ENCODE data around the gene CADM1.

The CADM1 gene

DNA sequence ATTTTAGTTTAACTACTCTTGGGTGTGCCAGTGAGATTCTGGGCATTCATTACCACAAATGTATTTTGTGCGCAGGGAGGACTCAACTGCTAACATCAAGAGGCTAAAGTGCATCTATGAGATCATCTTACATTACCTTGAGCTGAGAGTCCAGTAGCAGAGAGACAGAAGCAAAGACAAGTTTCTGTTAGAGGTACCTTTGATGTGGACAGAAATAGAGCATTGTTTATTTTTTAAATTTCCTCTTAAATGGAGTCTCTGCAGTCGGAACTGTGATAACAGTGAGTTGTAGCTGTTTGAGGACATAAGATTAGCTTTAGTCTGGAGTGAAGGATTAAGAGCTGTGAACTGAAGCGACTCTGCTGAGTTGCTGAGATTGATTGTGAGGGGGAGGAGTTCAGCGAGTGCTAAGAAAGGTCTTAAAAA lies 297.0 kb downstream of the CADM1 start:
- no peak for DNase-seq (ENCODE audit: low read depth in 2 of 2)

DNA sequence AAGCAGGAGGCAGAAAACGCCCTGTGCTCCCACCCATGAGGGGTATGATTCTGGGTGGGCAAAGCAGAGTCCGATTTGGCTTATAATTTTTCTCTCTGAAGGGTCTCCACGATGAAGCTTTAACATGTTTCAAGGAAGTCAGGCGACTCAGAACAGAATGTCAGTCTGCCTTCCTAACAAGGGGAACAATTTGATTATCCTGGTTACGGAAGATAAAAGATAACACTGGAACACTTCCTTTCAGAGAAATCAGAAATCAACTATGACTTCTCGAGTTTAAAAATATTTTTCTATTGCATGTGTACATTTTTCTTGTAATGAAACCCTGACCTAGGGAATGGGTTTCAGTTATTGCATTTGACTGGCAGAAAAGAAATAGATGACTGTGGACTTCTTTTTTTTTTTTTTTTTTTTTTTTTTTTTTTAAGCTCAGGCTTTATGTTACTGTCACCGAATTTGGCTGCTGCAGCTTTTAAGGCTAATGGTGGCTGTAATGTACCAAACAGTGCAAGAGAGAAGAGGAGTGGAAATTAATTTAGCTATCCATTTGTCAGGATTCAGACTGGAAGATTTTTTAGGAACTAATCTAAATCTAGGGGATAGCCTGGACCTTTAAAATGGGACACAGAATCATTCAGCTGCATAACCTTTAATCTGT lies 297.7 kb downstream of the CADM1 start:
- no peak for DNase-seq (ENCODE audit: low read depth in 2 of 2)

DNA sequence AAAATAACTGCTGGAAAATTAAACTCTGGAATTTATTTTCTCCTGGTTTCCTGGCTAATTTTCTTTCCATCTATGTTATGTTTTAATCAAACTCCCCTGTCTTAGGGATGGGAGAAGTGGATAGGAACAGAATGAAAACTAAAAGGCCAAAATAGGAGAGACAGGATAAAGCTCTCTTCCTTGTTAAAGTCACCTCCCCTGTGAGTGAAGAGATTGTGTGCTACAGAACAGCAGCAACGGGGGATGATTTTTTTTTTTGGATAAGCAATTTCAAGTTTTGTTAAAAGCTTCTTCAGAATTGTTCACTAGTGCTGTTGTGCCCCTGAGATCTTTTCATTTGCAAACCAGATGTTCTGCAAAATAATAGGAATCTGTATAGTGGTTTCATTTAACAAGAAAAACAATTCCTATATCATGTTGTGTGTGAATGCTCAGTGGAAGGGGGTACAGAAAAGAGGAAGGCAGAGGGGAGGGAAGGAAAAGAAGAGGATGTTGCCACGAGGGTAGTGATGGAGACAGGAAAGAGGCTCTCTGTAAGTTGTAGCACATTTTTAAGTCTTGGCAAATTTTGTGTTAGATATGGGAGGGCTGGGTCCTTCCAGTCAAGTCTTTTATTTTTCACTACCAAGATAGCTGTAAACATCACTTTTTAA lies 301.2 kb downstream of the CADM1 start:
- no peak for DNase-seq (ENCODE audit: low read depth in 2 of 2)

DNA sequence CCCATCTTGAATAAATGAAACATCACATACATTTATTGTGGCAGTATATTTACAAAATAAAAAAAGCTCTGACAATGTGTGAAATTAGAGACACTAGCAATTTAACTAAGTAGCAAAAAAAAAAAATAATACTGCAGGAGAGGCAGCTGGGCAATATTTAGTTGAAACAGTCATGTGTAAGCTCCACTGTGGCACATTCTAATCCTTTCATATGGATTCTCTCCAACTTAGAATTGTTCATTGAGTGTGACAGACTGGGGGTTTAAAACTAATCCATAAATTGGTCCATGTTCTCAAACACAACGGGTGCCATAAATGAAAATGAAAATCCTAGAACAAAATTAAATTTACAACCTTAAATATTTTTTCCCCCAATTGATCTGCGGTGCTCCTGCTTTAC lies 302.1 kb downstream of the CADM1 start:
- DNase-seq (ENCODE audit: low read depth in 2 of 2) = no peak

DNA sequence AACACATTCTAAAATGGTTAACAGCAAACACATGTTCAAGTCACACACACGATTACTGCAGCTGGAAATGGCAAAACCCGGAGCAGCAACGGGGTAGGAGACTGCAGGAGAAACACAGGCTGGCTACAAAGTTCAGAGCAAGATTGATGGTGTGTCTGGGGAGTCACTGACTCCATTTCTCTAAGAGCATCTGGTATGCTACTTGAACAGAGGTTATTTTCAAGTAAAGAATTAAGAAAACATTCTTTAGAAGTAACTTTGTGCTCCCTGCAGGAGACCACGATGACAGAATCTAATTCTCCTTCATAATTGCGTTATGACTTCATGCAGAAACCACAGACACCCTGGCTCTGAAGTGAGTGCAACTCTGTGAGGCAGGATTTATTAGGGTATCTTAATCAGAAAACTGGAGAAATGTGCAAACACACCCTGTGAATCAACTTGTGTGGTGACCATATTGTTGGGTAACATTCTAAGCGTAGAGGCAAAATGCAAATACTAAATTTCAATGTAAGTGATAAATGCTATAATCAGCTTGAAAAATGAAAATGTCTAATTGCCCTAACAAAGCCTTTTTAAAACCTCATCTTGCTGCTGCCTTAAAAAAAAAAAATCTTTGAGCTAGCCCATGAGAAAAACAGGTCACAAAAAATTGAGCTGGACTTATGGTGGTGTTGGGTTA lies 303.0 kb downstream of the CADM1 start:
- no peak for DNase-seq (ENCODE audit: low read depth in 2 of 2)

DNA sequence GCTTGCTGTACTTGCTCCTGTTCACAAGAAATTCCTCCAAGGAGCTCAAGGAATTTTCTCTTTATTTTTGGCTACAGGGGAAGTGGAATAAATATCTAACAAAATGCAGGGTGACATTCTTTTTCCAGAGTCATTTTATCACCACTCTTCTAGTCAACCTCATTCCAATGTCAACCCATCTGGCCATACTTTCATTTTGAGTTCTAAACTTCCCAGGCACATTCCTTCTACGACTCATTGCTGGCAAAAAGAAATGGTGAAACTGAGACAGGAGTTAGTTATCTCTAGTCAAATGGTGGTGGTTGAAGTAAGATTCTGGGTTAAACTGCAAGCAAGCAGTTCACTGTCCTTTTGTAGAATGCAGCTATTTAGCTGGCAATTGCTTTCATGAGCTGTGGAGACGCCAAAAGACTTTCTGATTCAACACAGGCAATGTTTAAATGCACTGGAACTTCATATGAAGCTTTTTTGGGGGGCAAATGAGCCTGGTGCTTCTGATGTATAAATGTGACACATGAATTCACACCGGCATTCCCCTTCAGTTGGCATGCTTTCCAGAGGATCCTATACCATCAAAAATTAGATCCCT lies 304.6 kb downstream of the CADM1 start:
- no peak for DNase-seq (ENCODE audit: low read depth in 2 of 2)

DNA sequence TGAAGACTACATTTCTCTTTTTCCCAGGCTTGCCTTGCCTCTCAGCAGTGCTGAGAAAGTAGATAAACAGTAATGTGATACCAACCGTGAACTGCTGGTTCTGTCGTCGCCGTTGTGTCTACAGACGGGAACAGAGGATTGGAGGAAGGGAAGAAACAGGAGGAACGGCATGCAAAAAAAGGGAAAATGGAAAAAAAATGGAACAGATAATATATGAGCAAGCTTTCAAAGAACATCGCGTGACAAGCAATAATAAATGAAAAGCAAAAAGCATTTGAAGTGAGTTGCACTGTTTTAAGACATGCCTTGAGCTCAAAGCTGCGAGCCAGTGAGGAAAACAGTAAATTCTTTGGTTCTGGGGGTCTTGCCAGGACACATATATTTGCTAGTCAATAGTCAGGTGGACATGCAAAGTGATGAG lies 305.9 kb downstream of the CADM1 start:
- no peak for DNase-seq (ENCODE audit: low read depth in 2 of 2)

DNA sequence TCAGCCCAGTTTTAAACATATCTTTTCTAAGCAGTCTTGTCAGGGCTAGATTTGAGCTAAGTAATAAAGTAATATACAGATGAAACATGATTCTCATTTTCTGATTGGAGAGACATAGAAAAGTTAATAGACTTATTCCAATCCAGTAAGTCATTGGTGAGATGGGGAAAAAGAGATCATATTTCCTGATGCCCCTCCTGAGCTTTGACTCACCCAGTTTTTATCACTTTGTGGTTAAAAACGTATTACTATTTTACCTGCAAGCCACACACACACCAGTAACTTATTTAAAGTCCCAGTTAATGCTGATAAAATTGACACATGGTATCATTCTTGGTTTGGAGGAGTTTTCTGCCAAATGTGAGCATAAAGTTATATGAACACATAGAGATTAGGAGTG lies 306.8 kb downstream of the CADM1 start:
- DNase-seq (ENCODE audit: low read depth in 2 of 2) = no peak

DNA sequence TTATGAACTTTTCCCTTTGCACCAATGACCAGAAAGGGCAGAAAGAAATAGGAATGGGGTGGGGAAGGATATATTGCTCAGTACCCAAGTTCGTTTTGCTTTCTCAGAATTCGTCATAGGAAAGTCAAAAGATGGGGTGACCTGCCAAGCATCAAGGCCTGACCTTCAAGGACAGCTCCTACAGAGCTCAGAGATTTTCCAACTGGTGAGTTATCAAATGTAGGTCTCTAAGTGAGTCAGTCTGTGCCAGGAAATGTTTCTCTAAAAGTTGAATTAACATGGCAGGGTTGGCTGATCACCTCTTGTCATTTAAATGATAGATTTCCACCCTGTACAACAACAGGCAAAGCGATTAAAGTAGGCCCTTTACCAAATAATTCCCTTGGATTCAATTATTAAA lies 307.2 kb downstream of the CADM1 start:
- DNase-seq (ENCODE audit: low read depth in 2 of 2) = no peak

DNA sequence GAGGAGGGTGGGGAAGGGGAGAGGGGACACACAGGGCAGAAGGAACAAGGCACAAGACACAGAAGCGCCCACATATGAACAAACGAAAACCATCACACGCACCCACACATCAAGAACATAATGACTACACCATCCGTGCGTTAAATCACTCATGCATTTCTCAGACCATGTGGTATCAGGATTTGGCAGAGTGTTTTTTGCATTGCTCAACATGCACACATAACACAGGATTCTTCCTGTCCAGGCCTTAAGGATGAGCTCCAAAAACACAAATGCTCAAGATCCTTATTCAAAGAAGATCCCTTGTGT lies 309.5 kb downstream of the CADM1 start:
- no peak for DNase-seq (ENCODE audit: low read depth in 2 of 2)

DNA sequence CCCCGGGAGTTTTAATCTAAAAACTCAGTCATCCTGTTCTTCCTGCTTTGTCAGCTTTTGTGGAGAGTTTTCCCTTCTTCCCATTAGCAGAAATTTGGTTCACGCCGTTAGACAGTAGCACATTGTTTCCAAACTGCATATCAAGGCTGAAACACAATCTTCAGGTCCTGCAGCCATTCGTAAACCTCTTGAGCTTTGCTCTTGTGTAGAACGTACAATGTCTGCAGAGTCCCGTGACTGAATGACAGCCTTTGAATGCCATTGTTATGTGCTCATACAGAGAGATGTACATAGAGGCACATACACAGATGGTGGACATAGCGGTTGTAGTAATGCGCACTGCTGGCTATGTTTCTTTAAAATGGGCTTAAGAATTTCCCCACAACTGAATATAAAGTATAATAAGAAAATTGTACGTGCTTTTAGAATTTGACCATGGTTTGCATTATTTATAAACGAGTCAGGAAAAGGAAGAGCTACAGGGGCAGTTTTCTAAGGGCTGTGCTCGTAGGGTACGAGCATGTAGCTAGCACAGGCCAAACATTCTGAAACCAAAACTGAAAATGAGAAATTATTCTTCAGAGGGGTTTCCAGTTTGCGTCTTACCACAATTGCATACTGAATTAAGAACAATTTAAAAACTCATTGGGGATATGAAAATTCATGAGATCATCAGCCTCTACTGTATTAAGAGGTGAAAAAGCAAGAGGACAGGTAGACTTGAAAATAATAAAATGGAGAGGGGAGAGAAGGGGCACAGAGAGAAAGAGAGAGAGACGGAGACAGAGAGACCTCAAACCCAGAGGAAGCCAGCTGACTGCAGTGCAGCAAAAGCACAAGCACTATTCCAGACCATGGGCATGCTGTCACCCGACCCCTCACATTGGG lies 310.1 kb downstream of the CADM1 start:
- no peak for DNase-seq (ENCODE audit: low read depth in 2 of 2)

DNA sequence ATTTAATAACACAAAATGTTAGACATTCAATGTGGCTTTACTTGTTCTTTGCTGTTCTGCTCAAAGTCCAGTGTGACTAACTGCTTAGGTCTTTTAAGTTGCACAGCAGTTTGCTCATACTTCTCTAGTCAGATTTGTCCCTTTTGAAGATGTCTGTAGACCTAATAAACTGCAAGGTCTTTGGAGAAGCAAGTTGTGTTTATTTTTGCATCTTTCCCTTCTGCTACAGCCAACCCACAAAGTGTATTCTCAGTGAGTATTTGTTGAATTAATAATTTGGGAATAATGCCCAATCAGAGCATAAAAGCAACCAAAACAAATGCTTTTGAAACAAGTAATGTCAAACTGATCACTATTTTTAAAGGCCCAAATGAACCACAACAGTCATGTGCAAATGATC lies 312.5 kb downstream of the CADM1 start:
- no peak for DNase-seq (ENCODE audit: low read depth in 2 of 2)

DNA sequence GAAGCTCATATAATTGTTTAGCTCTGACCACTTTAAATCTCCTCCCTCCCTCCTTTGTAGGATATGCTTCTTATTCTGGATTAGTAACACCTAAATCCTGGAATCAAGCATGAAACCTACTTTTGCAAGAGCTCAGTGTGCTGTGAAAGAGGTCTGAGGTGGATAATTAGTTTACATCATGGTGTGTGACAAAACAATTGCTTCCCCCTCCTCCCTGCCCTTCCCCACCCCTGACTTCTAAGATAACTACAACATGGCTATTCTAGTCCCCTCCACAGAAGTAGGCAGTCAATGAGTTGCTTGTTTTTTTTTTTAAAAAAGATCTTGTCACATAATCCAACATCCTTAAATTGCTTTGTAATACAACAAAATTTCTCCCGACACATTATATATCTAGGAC lies 314.0 kb downstream of the CADM1 start:
- DNase-seq (ENCODE audit: low read depth in 2 of 2) = no peak

DNA sequence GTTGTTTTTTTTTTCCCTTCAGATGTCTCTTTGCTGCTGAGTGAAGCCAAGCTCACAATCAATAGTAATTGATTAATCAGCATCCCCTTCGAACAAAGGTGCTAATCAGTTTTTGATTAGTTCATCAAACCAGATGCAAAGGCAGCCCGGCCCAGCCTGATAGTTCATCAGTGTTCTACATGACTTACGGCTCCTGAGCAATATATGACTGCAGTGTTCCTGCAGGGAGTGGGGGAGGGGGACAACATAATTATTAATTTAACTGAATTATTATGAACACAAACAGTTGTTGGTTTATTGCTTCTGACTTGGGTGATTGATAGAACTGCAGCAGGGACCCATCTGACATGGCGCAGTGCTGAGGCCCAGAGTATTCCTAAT lies 315.3 kb downstream of the CADM1 start:
- DNase-seq (ENCODE audit: low read depth in 2 of 2) = no peak

DNA sequence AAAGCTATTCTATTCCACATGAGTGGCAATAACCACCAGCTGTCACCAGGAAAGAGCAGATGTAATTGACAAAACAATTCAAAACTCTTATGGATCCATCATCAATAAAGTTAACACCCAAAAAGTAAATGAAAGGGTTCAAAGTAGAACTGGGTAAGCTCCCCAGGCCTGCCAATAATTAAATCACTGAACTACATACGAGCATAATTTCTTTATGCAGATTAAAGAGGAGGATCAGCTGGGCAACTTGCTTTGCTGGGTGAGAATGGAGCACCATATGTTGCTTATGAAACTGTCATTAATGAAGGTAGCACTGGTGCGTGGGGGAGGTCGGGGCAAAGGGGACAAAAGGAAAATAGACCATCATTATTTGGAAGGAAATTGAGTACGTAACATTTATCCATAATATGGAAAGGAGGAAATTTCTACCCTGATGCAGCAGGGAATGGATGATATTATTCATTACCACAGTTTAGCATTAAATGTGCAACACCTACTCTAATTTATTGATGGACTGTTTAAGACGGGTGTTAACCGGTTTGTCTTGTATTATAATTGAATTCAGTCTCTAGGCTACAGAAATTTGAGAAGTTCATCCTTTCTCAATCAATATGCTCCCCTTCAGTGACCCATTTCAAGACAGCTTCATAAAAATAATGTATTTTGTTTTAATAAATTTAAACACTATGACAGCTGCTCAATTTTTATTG lies 315.9 kb downstream of the CADM1 start:
- no peak for DNase-seq (ENCODE audit: low read depth in 2 of 2)

DNA sequence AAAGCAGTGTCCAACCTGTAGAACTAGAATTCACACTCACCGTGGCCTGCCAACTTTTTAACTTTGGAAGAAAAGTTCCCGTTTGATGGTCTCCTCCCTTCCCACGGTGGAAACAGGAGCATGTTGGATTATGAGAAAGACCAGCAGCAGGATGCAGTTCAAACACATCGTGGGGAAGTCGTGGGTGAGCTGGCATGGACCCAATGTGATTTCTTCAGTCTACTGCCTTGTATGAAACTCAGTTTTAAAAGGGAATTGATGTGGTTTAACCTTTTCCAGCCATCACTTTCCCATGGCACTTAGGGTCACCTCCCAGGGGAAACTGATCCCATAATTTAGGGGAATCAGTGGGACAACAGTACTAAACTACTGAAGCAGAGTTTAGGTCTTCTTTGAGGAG lies 318.3 kb downstream of the CADM1 start:
- DNase-seq (ENCODE audit: low read depth in 2 of 2) = no peak

DNA sequence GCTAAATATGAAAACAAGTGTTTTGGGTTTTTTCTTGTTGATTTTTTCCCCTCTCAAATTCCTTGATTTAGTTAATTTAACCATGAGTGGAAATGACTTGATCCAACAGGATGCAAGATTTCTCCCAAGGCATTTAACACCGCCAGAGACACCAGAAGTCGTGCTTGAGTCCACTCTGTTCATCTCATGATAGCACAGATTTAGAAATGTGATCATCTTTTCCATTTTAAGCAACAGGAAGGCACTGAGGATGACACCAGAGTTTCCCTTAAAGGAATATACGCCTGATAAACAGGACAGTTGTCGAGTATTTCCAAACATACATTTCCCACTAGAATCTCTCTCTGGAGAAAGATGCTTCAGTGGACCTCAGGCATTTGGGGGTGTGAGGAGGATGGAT lies 318.7 kb downstream of the CADM1 start:
- DNase-seq (ENCODE audit: low read depth in 2 of 2) = no peak

DNA sequence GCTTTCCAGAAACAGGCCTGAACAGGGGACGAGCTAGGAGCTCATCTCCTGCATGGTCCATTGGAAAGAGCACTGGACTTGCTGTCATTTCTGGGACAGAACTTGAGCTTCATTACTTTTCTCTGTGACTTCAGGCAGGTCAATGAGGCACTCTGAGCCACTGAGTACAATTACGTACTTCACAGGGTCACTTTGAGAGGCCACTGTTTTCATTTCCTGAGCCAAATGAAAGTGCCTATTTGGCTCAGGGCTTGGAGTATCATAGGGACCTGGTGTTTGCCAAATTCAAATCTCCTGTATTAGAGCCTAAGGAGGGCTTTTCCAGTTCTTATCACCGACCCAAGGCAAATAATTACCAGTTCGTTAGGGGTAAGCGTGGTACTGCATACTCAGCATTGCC lies 319.3 kb downstream of the CADM1 start:
- DNase-seq (ENCODE audit: low read depth in 2 of 2) = no peak

DNA sequence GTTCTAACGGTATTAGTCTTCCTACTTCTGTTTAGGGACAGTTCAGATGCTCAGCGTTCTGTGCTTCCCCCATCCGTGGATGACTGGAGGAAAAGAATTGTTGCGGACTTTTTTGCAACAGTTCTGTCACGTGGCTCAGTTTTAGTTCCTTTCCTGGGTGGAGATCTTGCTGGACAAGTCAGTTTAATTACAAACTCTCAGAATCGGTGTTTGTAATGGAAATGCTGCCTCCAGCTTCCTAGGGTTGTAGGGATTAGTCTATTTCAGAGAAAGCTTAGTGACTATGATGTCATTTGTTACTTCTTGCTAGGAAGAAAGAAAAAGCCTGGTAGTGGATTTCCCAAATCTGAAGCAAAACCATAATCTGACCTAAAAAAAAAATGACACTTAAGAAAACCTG lies 320.4 kb downstream of the CADM1 start:
- no peak for DNase-seq (ENCODE audit: low read depth in 2 of 2)

DNA sequence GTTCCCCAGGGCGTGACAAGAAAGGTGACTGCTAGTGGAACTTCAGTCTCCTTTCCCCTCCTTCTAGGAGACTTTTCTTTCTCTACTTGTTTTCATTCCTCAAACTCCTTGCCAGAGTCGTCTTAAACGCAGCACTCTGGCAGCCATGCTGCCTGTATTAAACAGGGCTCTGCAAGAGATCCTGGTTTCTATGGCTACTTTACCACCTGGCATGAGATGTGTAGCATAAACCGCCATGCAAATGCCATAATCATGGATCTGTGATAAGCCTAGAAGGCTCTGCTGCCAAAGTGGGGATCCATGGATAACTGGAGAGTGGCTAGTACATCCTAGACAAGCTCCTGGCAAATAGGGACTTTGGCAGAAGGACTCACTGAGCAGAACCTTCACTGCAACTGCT lies 321.1 kb downstream of the CADM1 start:
- DNase-seq (ENCODE audit: low read depth in 2 of 2) = no peak

DNA sequence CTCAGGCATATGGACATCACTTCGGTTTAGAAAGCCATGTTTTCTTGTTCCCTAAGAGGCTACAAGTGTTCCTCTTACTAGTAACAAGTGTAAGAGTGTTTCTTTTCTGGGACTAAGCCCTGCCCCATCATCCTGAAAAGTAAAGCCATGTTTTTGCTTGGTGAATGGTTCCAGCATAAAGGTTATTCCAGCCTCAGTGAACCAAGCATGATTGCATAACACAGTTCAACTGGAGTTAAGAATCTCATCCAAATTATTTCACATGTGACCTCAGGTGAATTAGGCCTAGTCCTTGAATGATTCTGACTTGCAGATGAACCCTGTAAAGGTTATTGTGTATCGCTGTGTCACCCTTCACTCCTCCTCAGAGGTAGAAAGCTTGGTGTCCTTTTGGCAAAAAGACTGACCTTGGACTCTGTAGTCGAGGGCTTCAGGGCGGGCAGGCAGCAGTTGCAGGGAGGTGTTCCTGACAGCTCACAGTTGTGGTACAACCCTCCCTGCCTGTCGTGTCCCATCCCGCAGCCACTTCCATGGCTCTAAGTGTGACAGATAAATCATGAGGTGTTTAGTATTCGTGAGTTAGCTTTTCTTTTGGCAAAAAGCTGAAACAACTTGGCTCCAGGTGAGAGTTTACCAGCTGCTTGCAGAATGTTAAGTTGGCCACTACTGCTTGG lies 321.8 kb downstream of the CADM1 start:
- no peak for DNase-seq (ENCODE audit: low read depth in 2 of 2)
